Stomach (tissue), 9 donors: ENCODE results near the gene FNDC3B. TPM values are rescaled to one million over a fixed set of nuclear protein-coding genes. Genes with fewer than 3 reads are reported as not detected.
"Not testable (repeated sequence)": the region's sequence is repeated elsewhere in the genome, so short reads cannot be mapped to it uniquely, and the experiment has no call there.

ENCODE experiments used
- DNase-seq, 2 donors: peaks; one replicate each; pipeline versions ENCODE4 v3.0.0 to v3.0.0-alpha.2; 2013 to 2019
- H3K27ac ChIP-seq, 5 donors: fragments of 200-600 bp in 4 of 5; sonication (generic) in 4 of 5; one replicate each; pipeline ENCODE4 v1.5.1; 2013 to 2019; ENCODE audit warnings: mild to moderate bottlenecking in 1 of 5, moderate library complexity in 1 of 5
- H3K27me3 ChIP-seq, 3 donors: fragments of 200-600 bp; sonication (generic); one replicate each; pipeline ENCODE4 v1.5.1; 2017 to 2019; ENCODE audit warnings: mixed run types in 1 of 3
- H3K36me3 ChIP-seq, 4 donors: fragments of 200-600 bp; sonication (generic); 1 replicate in 3 of 4; 2 replicates in 1 of 4; pipeline ENCODE4 v1.5.1; 2016 to 2019
- H3K4me1 ChIP-seq, 4 donors: fragments of 200-600 bp; sonication (generic); one replicate each; pipeline ENCODE4 v1.5.1; 2016 to 2019
- H3K4me3 ChIP-seq, 4 donors: fragments of 200-600 bp; sonication (generic) in 3 of 4; one replicate each; pipeline ENCODE4 v1.5.1; 2016 to 2019; ENCODE audit warnings: mild to moderate bottlenecking in 1 of 4
- H3K9me3 ChIP-seq, 4 donors: fragments of 200-600 bp; sonication (generic); one replicate each; pipeline ENCODE4 v1.5.1; 2016 to 2019
- EP300 ChIP-seq: sonication (generic); formaldehyde crosslinking; IDR thresholded peaks from one replicate; pipeline ENCODE4 v1.6.1; 2017; ENCODE audit warnings: antibody characterized with exemption
- POLR2A ChIP-seq, 4 donors: fragments of 450-650 bp; IDR thresholded peaks; one replicate each; pipeline ENCODE4 v1.6.1; 2016; ENCODE audit warnings: antibody characterized with exemption in 4 of 4, control low read depth in 2 of 4, mild to moderate bottlenecking in 1 of 4, moderate library complexity in 1 of 4
- POLR2AphosphoS5 ChIP-seq, 3 donors: sonication (generic); formaldehyde crosslinking; IDR thresholded peaks; one replicate each; pipeline ENCODE4 v1.6.1; 2016; ENCODE audit warnings: antibody characterized with exemption in 3 of 3
- WGBS, 5 donors: extraction: QIAGEN DNeasy Blood & Tissue Kit in 3 of 5; methylation state at CpG; one replicate each; pipeline versions ENCODE4 v1.1.5 to v1.1.7; 2013 to 2018; 5-methylcytosine and 5-hydroxymethylcytosine counted together
- intact Hi-C: fragments of 100-400 bp; cut with DNase I; formaldehyde crosslinking; loops from one replicate; pipeline ENCODE4 v1.15.1; 2023; ENCODE audit warnings: low total_unique reads
- polyA plus RNA-seq, 3 donors: library from polyadenylated mRNA; stranded (reverse); fragments of 200-250 nt; gene quantifications; one replicate each; pipeline ENCODE4 v1.2.3, GENCODE V29; 2013
- total RNA-seq, 5 donors: library from RNA; depleted of rRNA; stranded (reverse); fragments of >200 nt; gene quantifications; one replicate each; pipeline versions ENCODE4 v1.1.0 to v1.2.3, GENCODE V29; 2014 to 2016
- TF ChIP-seq, protein P1 (sequence below), 7 experiments: fragments of 450-650 bp in 4 of 7; fragments of 200-600 bp in 3 of 7; sonication (generic) in 3 of 7; IDR thresholded peaks; one replicate each; pipeline ENCODE4 v1.5.1; 2016 to 2019; ENCODE audit warnings: antibody characterized with exemption in 7 of 7, control low read depth in 2 of 7, mild to moderate bottlenecking in 1 of 7
- donor health status: healthy with polysubstance abuse.
- donor health status: Bipolar disorder and iron deficiency.
- donor health status: healthy.

Gene FNDC3B
- total and polyA plus RNA-seq, 8 donors: 6.0 to 229 (median 53.7) TPM

- Histone ChIP-seq H3K4me3 (no peak overlapping the region), H3K27me3 (no peaks in the 10 kb centered on the region), H3K9me3 (peaks cover 0 to 7% (median 3%) of the 10 kb centered on the region in 4 donors), H3K27ac (no peak overlapping the region), H3K4me1 (no peaks in the 10 kb centered on the region), H3K36me3 (no peaks in the 10 kb centered on the region)
- intact Hi-C loops: no loop called here
- no peak for DNase-seq
- TF ChIP-seq EP300 (no peak), POLR2A (IDR thresholded peaks at IDR 0.05) (no peak), POLR2AphosphoS5 (IDR thresholded peaks at IDR 0.05) (no peak)
Observed at GRCh38 chr3:171995486-171995885, 43.9 kb upstream of the FNDC3B start.

- Histone ChIP-seq H3K4me3 (no peak overlapping the region), H3K36me3 (no peaks in the 10 kb centered on the region), H3K9me3 (peaks cover 0 to 7% (median 3%) of the 10 kb centered on the region in 4 donors), H3K27me3 (no peaks in the 10 kb centered on the region), H3K4me1 (no peaks in the 10 kb centered on the region), H3K27ac (no peak overlapping the region)
- intact Hi-C loops: no loop called here
- DNase-seq: no peak
- 86 to 97% (median 94%) methylated on average over 2 of the region's 2 CpGs for WGBS, 5 donors
- no peak for TF ChIP-seq POLR2A (IDR thresholded peaks at IDR 0.05)
- TF ChIP-seq, protein P1, sequence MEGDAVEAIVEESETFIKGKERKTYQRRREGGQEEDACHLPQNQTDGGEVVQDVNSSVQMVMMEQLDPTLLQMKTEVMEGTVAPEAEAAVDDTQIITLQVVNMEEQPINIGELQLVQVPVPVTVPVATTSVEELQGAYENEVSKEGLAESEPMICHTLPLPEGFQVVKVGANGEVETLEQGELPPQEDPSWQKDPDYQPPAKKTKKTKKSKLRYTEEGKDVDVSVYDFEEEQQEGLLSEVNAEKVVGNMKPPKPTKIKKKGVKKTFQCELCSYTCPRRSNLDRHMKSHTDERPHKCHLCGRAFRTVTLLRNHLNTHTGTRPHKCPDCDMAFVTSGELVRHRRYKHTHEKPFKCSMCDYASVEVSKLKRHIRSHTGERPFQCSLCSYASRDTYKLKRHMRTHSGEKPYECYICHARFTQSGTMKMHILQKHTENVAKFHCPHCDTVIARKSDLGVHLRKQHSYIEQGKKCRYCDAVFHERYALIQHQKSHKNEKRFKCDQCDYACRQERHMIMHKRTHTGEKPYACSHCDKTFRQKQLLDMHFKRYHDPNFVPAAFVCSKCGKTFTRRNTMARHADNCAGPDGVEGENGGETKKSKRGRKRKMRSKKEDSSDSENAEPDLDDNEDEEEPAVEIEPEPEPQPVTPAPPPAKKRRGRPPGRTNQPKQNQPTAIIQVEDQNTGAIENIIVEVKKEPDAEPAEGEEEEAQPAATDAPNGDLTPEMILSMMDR (IDR thresholded peaks at IDR 0.05): no peak
Observed at GRCh38 chr3:171996178-171996817, 43.1 kb upstream of the FNDC3B start.

GRCh38 chr3:171998731-171999130, 40.6 kb upstream of the FNDC3B start:
- H3K27ac ChIP-seq, DNase-seq, intact Hi-C loops, H3K9me3 ChIP-seq, H3K4me1 ChIP-seq, H3K36me3 ChIP-seq, H3K4me3 ChIP-seq, H3K27me3 ChIP-seq: not testable (repeated sequence)
- 60 to 98% (median 85%) methylated on average over 1 to 16 of the region's 24 CpGs for WGBS, 5 donors

- H3K4me1 ChIP-seq, DNase-seq, H3K27me3 ChIP-seq, H3K27ac ChIP-seq, H3K36me3 ChIP-seq, intact Hi-C loops, H3K4me3 ChIP-seq, H3K9me3 ChIP-seq: not testable (repeated sequence)
- 77 to 97% (median 85%) methylated on average over 1 of the region's 1 CpG for WGBS, 5 donors
Observed at GRCh38 chr3:172001616-172002015, 37.8 kb upstream of the FNDC3B start.

DNA sequence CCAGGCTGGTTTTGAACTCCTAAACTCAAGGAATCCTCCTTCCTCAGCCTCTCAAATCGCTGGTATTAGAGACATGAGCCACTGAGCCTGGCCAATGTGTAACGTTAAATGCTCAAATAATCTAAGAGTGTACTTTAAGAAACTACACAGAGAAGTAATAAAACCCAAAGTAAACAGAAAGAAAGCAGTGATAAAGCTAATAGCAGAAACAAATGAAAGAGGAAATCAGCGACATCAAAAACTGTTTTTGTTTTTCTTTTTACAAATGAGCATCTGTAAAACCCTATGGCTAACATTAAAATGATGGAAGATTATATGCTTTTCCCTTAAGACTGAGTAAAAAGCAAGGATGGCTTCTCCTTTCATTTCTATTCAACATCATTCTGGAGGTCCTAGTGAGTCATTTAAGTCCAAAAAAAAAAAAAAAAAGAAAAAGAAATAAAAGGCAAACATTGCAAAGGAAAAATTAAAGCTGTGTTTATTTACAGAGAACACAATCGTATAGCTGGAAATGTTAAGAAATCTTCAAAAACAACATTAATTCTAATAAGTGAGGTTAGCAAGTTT, 36.8 kb upstream of the FNDC3B start:
- no peaks in the 10 kb centered on the region for H3K27me3 ChIP-seq
- no peak for DNase-seq
- intact Hi-C loops: no loop called here
- TF ChIP-seq POLR2AphosphoS5 (IDR thresholded peaks at IDR 0.05) (no peak), EP300 (no peak), POLR2A (IDR thresholded peaks at IDR 0.05) (no peak)
- TF ChIP-seq, protein P1 (IDR thresholded peaks at IDR 0.05): no peak
- no peaks in the 10 kb centered on the region for H3K9me3 ChIP-seq
- no peak overlapping the region for H3K4me3 ChIP-seq
- H3K36me3 ChIP-seq: no peaks in the 10 kb centered on the region
- 22 to 35% (median 33%) methylated on average over 4 of the region's 4 CpGs for WGBS, 5 donors
- no peak overlapping the region for H3K27ac ChIP-seq
- H3K4me1 ChIP-seq: no peaks in the 10 kb centered on the region

GRCh38 chr3:172003146-172003545, 36.2 kb upstream of the FNDC3B start:
- no peaks in the 10 kb centered on the region for H3K4me1 ChIP-seq
- no peak for DNase-seq
- intact Hi-C loops: no loop called here
- H3K36me3 ChIP-seq: no peaks in the 10 kb centered on the region
- H3K9me3 ChIP-seq: no peaks in the 10 kb centered on the region
- no peak overlapping the region for H3K27ac ChIP-seq
- no peak overlapping the region for H3K4me3 ChIP-seq
- WGBS, 5 donors: 82 to 92% (median 85%) methylated on average over 6 of the region's 6 CpGs
- no peaks in the 10 kb centered on the region for H3K27me3 ChIP-seq
- TF ChIP-seq POLR2AphosphoS5 (IDR thresholded peaks at IDR 0.05) (no peak), POLR2A (IDR thresholded peaks at IDR 0.05) (no peak), EP300 (no peak)
- TF ChIP-seq, protein P1 (IDR thresholded peaks at IDR 0.05): no peak
